ENCODE measurements around the gene RAB43.

GRCh38 chr3:129119365-129120100 lies 2.1 kb downstream of the RAB43 start:
- TF ChIP-seq MXI1 (IDR thresholded peaks at IDR 0.05; ENCODE audit: low read depth, low read length) (no peak), EP300 (IDR thresholded peaks at IDR 0.05; ENCODE audit: borderline replicate concordance in 1 of 2, low read depth in 1 of 2, low read length in 1 of 2) (no peak), CTCF (IDR thresholded peaks at IDR 0.05) (no peak)
